SK-N-MC (cell line): Measurements from ENCODE around the gene DCST2.

Experiments used
- EZH2 ChIP-seq: fragments of 200-600 bp; sonication (generic); IDR thresholded peaks from one replicate; pipeline ENCODE4 v1.6.1; 2017; ENCODE audit warnings: antibody characterized with exemption
- POLR2AphosphoS5 ChIP-seq: IDR thresholded peaks from 2 replicates; pipeline ENCODE4 v1.6.1; 2012; ENCODE audit warnings: mild to moderate bottlenecking, low read depth, low read length, borderline replicate concordance

- TF ChIP-seq POLR2AphosphoS5 (no peak), EZH2 (no peak)
Observed at GRCh38 chr1:155007251-155007828, 26.2 kb downstream of the DCST2 start.
